ENCODE data around the gene LRP1B.

The LRP1B gene

DNA sequence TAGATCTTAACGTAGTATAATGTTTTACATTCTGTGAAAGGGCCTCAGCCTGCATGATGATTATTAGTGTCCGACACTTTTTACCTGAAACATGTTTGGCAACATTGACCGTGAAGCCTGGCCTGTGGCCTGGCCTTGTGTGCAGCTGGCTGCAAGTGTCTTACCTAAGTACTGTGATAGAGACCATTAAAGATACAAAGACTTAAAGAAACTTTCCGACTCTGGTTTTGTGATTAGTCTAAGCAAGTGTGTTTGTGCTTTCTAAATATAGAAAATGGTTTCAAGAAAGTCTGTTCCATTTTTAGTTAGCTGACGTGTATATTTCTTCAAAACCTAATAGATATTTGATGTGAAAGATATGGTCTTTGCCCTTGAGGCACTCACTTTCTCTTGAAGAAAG lies 601.8 kb downstream of the LRP1B start:
- TF ChIP-seq ZNF274 (IDR thresholded peaks at IDR 0.05; ENCODE audit: low read depth, low read length) (no peak), YY1 (IDR thresholded peaks at IDR 0.05; ENCODE audit: insufficient read depth, insufficient read length) (no peak), SUZ12 (IDR thresholded peaks at IDR 0.05; ENCODE audit: extremely low read depth, insufficient read depth, insufficient read length) (no peak)
- no peaks in the 10 kb centered on the region for H3K9me3 ChIP-seq (ENCODE audit: insufficient read depth, low read length)
- DNase-seq (ENCODE audit: low read depth, low spot score): no peak
- H3K4me3 ChIP-seq (ENCODE audit: insufficient read length, low read depth): no peak overlapping the region
- H3K4me1 ChIP-seq (ENCODE audit: insufficient read depth, insufficient read length): no peaks in the 10 kb centered on the region
- H3K36me3 ChIP-seq (ENCODE audit: insufficient read depth, insufficient read length, low read length): no peaks in the 10 kb centered on the region
- no peak overlapping the region for H3K9ac ChIP-seq (ENCODE audit: insufficient read length, low read depth)
- no peaks in the 10 kb centered on the region for H3K27me3 ChIP-seq (ENCODE audit: insufficient read depth, insufficient read length)

DNA sequence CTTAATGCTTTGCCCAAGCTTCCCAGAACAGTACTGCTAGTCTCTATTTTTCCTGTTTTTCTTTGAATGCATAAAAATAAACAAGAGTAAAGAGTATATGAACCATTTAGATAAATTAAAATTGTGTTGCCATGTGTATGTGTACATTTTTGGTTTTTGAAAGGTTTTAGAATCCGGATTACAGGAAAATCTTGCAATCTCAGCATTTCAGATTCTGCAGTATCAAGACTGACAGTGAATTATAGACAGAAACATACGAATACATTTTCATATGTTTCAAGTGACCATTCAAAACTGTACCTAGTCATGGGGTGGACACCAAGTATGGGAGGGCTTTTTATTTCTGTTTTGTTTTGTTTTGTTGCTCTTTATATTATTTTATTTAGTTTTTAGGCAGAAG lies 604.1 kb downstream of the LRP1B start:
- Histone ChIP-seq H3K4me3 (ENCODE audit: insufficient read length, low read depth) (no peak overlapping the region), H3K9ac (ENCODE audit: insufficient read length, low read depth) (no peak overlapping the region), H3K36me3 (ENCODE audit: insufficient read depth, insufficient read length, low read length) (no peaks in the 10 kb centered on the region), H3K4me1 (ENCODE audit: insufficient read depth, insufficient read length) (no peaks in the 10 kb centered on the region), H3K27me3 (ENCODE audit: insufficient read depth, insufficient read length) (no peaks in the 10 kb centered on the region), H3K9me3 (ENCODE audit: insufficient read depth, low read length) (no peaks in the 10 kb centered on the region)
- no peak for DNase-seq (ENCODE audit: low read depth, low spot score)
- no peak for TF ChIP-seq ZNF274 (IDR thresholded peaks at IDR 0.05; ENCODE audit: low read depth, low read length)
- no peak for TF ChIP-seq SUZ12 (IDR thresholded peaks at IDR 0.05; ENCODE audit: extremely low read depth, insufficient read depth, insufficient read length)
- TF ChIP-seq YY1 (IDR thresholded peaks at IDR 0.05; ENCODE audit: insufficient read depth, insufficient read length): no peak

DNA sequence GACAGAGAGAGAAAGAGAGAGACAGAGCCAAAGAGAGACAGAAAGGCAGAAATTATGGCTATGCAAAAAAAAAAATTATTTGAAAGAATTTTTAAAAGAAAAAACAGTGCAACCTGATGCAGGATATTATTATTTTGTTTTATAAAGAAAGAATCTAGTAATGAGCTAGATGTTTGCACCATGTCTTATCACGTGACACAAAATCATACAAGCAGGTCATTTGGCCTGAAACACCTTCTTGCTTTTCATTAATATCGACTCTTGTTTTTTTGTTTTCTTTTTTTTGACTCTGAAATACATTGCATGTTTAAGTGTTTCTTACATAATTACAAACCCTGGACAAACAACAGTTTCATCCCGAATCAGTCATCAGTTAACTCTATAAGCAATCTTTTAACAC lies 606.0 kb downstream of the LRP1B start:
- no peak overlapping the region for H3K4me3 ChIP-seq (ENCODE audit: insufficient read length, low read depth)
- H3K27me3 ChIP-seq (ENCODE audit: insufficient read depth, insufficient read length): no peaks in the 10 kb centered on the region
- no peak for TF ChIP-seq SUZ12 (IDR thresholded peaks at IDR 0.05; ENCODE audit: extremely low read depth, insufficient read depth, insufficient read length)
- no peaks in the 10 kb centered on the region for H3K4me1 ChIP-seq (ENCODE audit: insufficient read depth, insufficient read length)
- H3K9ac ChIP-seq (ENCODE audit: insufficient read length, low read depth): no peak overlapping the region
- no peak for DNase-seq (ENCODE audit: low read depth, low spot score)
- no peaks in the 10 kb centered on the region for H3K9me3 ChIP-seq (ENCODE audit: insufficient read depth, low read length)
- no peaks in the 10 kb centered on the region for H3K36me3 ChIP-seq (ENCODE audit: insufficient read depth, insufficient read length, low read length)

DNA sequence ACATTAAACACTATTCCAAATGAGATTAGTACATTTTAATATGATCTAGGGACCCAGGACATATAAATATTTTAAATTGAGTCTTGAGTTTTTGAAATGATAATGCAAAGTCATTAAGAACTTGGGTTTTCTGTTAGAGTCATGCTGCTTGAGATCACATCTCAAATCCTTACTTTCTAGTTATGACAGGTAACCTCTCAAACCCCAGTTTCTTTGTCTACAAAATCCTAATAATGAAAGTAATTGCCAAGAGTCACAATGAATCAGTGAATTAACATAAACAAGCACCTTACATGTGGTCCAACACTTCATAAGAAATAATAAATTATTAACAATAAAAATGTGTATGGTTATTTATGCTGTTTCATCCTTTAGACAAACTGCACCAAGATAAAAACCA lies 607.6 kb downstream of the LRP1B start:
- H3K9me3 ChIP-seq (ENCODE audit: insufficient read depth, low read length): no peaks in the 10 kb centered on the region
- no peaks in the 10 kb centered on the region for H3K36me3 ChIP-seq (ENCODE audit: insufficient read depth, insufficient read length, low read length)
- no peaks in the 10 kb centered on the region for H3K4me1 ChIP-seq (ENCODE audit: insufficient read depth, insufficient read length)
- DNase-seq (ENCODE audit: low read depth, low spot score): no peak
- H3K9ac ChIP-seq (ENCODE audit: insufficient read length, low read depth): no peak overlapping the region
- no peak overlapping the region for H3K4me3 ChIP-seq (ENCODE audit: insufficient read length, low read depth)
- no peaks in the 10 kb centered on the region for H3K27me3 ChIP-seq (ENCODE audit: insufficient read depth, insufficient read length)
- TF ChIP-seq SUZ12 (IDR thresholded peaks at IDR 0.05; ENCODE audit: extremely low read depth, insufficient read depth, insufficient read length): no peak
- TF ChIP-seq YY1 (IDR thresholded peaks at IDR 0.05; ENCODE audit: insufficient read depth, insufficient read length): no peak
- TF ChIP-seq ZNF274 (IDR thresholded peaks at IDR 0.05; ENCODE audit: low read depth, low read length): no peak

DNA sequence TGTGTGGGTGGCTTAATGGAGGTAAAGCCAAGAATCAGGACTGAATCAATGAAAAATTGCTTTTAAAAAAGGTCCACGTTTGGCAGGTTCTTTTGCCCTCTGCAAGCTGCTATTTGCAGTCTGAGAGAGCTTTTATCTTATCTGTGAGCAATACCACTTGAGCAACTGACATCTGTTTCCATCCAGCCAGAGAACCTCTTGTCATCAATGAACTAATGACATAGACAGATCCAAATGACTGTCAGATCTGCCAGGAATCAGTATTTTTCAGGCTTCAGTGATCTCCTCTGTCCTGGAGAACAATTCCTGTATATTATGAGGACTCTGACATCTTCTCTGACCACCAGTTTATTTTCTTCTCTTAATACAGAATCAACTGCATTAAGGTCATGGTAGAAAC lies 608.1 kb downstream of the LRP1B start:
- H3K4me3 ChIP-seq (ENCODE audit: insufficient read length, low read depth): no peak overlapping the region
- TF ChIP-seq YY1 (IDR thresholded peaks at IDR 0.05; ENCODE audit: insufficient read depth, insufficient read length) (no peak), SUZ12 (IDR thresholded peaks at IDR 0.05; ENCODE audit: extremely low read depth, insufficient read depth, insufficient read length) (no peak), ZNF274 (IDR thresholded peaks at IDR 0.05; ENCODE audit: low read depth, low read length) (no peak)
- no peaks in the 10 kb centered on the region for H3K27me3 ChIP-seq (ENCODE audit: insufficient read depth, insufficient read length)
- no peaks in the 10 kb centered on the region for H3K4me1 ChIP-seq (ENCODE audit: insufficient read depth, insufficient read length)
- no peak overlapping the region for H3K9ac ChIP-seq (ENCODE audit: insufficient read length, low read depth)
- no peak for DNase-seq (ENCODE audit: low read depth, low spot score)
- H3K36me3 ChIP-seq (ENCODE audit: insufficient read depth, insufficient read length, low read length): no peaks in the 10 kb centered on the region
- no peaks in the 10 kb centered on the region for H3K9me3 ChIP-seq (ENCODE audit: insufficient read depth, low read length)

DNA sequence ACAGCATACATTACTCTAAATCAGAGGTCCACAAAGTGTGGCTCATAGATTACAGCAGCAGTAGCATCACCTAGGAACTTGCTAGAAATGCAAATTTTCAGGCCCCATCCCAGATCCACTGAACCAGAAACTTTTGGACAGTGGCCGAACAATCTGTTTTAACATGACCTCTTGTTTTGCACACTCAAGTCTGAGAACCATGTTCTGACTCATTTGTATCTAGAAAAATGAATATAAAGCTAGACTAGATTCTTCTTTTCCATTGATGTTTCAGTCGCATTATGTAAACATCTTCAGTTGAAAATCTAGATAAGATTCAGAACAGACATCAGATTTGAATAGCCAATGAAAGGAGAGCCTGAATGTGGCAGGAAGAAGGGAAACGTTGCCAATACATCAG lies 608.8 kb downstream of the LRP1B start:
- no peak for DNase-seq (ENCODE audit: low read depth, low spot score)
- no peaks in the 10 kb centered on the region for H3K9me3 ChIP-seq (ENCODE audit: insufficient read depth, low read length)

DNA sequence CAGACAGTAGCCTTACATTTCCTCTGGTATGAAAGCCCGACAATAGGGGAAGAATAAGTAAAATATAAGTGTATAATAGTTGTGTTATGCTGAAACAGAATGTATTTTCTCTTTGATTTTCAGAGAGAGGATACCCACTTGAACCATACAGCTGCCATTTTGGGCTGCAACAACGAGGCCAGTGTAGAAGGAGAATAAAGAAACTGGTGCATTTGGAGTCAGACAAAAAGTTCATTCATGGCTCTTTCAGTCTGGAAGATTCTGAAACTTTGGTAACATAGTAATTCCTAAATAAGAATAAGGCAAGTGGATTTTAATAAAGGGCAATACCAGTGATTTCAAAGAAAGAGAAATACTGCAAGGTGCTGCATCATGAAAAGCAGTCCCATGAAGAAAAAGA lies 610.9 kb downstream of the LRP1B start:
- no peaks in the 10 kb centered on the region for H3K9me3 ChIP-seq (ENCODE audit: insufficient read depth, low read length)
- TF ChIP-seq YY1 (IDR thresholded peaks at IDR 0.05; ENCODE audit: insufficient read depth, insufficient read length): no peak
- TF ChIP-seq ZNF274 (IDR thresholded peaks at IDR 0.05; ENCODE audit: low read depth, low read length): no peak
- TF ChIP-seq SUZ12 (IDR thresholded peaks at IDR 0.05; ENCODE audit: extremely low read depth, insufficient read depth, insufficient read length): no peak

More for the DNA sequence above, 608.8 kb downstream of the LRP1B start:
- H3K9ac ChIP-seq (ENCODE audit: insufficient read length, low read depth): no peak overlapping the region
- TF ChIP-seq SUZ12 (IDR thresholded peaks at IDR 0.05; ENCODE audit: extremely low read depth, insufficient read depth, insufficient read length) (no peak), ZNF274 (IDR thresholded peaks at IDR 0.05; ENCODE audit: low read depth, low read length) (no peak), YY1 (IDR thresholded peaks at IDR 0.05; ENCODE audit: insufficient read depth, insufficient read length) (no peak)
- H3K4me1 ChIP-seq (ENCODE audit: insufficient read depth, insufficient read length): no peaks in the 10 kb centered on the region
- no peak overlapping the region for H3K4me3 ChIP-seq (ENCODE audit: insufficient read length, low read depth)
- H3K27me3 ChIP-seq (ENCODE audit: insufficient read depth, insufficient read length): no peaks in the 10 kb centered on the region
- H3K36me3 ChIP-seq (ENCODE audit: insufficient read depth, insufficient read length, low read length): no peaks in the 10 kb centered on the region

More for the DNA sequence above, 610.9 kb downstream of the LRP1B start:
- Histone ChIP-seq H3K4me1 (ENCODE audit: insufficient read depth, insufficient read length) (no peaks in the 10 kb centered on the region), H3K9ac (ENCODE audit: insufficient read length, low read depth) (no peak overlapping the region), H3K36me3 (ENCODE audit: insufficient read depth, insufficient read length, low read length) (no peaks in the 10 kb centered on the region), H3K4me3 (ENCODE audit: insufficient read length, low read depth) (no peak overlapping the region), H3K27me3 (ENCODE audit: insufficient read depth, insufficient read length) (no peaks in the 10 kb centered on the region)
- DNase-seq (ENCODE audit: low read depth, low spot score): no peak

All from NT2/D1 (cell line).